AG08395 (cell line): ENCODE data around the gene KRTAP25-1.

Experiments used
- DNase-seq: peaks from one replicate; pipeline ENCODE4 v3.0.0; 2012; ENCODE audit warnings: mixed read lengths, low spot score

KRTAP25-1 gene, protein sequence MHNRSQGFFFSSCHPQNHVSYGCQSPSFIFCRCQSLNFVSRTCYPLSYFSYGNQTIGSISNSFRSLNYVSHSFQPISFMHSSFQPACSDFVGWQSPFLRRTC

DNA sequence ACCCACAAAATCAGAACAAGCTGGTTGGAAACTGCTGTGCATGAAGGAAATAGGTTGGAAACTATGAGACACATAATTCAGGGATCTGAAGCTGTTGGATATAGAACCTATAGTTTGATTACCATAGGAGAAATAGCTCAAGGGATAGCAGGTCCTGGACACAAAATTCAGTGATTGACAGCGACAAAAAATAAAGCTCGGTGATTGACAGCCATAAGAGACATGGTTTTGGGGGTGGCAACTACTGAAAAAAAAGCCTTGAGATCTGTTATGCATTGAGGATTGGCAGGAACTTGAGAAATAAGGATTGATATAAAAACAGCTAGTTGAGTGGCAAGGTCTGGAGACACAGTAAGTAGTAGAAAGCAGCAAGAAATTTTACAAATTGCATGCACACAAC lies at the start of gene KRTAP25-1:
KRTAP25-1 (minus strand) TSS at position 300 of the 400 bp plus-strand sequence; CDS start at position 276, 24 bp downstream.
- DNase-seq, result no peak

DNA sequence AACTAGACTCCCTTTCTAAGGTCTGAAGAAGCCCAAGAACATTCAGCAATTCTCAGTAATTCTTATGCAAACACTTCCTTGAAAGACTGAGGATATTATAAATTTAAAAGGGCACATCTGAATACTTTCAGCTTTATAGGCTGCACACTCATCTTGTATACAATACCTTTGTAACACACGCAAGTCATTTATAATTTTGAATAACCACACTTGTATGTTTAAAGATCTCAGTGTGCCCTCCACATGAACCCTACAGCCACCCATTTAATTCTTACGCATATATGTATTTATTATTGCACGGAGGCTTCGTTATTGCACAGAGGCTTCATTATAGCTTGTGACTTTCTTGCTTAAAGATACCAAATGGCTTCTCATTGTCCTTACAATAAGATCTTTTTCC lies 49.4 kb upstream of the KRTAP25-1 start:
- no peak for DNase-seq

DNA sequence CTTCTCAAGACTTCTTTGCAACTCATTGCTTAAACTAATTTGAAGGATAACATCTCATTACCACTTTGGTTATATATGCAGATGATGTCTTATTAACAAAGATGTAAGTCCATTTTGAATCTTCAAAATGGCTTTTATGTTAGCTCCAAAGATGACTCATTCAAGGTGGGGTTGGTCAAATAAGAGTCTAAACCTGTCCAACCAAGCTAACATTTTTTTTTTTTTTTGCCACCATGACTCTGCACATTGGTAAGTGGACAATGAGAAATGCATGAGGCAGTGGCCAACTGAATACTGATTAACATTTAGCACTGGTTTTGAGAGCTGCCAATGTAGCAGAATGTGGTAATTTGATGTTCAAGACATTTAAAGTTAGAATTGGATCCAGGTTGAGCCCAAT lies 48.5 kb upstream of the KRTAP25-1 start:
- DNase-seq, result no peak

DNA sequence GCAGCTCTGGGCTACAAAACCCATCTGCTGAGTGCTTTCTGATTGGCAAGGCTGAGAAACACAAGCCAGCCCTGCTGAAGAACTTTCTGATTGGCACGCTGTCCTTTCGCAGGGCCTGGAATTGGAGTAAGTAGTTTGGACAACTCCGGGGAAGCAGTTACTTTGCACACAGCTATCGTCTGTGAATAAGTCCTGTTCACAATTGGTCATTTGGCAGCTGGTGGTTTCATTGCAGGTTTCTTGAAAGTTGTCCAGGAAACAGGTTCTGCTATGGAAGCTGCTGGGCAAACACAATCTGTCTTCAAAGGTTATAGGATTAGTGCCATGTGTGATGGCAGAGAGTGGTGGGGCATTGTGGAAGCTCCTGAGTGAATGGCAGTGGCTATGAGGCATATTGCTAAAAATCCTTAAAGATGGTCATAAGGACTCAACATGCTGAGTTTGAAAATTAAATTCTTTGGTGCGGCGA lies 48.0 kb upstream of the KRTAP25-1 start, which contains the start of gene KRTAP27-1:
KRTAP27-1 (minus strand) TSS at position 419 of the 469 bp plus-strand sequence; CDS start at position 393, 26 bp downstream.
- DNase-seq, result no peak

DNA sequence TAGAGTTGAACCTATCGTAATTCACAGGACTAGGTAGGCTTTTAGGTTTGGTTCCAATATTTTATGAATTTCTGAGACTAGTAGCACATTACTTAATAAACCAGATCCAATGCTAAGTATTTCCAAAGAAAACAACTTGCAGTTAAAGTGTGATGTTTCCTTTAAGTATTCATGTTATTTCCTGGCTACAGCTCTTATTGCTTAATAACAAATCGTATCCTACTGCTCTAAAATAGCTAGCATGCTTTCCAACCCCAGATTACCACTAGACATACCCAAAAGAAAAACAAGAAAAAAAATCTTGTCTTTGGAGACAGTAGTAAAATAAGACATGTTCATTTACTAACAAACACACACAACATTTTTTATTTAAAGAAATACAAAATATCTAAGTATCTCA lies 47.3 kb upstream of the KRTAP25-1 start:
- DNase-seq, result no peak

DNA sequence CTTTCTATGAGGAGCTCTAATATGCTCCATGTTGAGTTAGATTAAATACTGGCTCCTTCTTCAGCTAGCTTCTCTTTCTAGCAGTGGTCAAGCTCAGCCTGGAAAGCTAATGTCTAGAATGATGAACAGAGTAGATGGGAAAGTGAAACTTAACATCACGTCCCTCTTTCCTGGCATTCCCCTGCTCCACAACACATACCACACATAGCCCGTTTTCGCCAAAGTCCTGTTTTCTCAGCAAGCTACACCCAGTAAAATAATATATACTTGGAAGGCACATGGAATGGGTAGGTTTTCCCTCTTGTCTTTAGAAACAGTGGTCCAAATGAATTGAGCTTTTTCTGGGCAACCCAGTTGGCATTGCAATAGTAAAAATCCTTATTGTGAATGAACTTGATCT lies 44.4 kb upstream of the KRTAP25-1 start:
- DNase-seq, result no peak

DNA sequence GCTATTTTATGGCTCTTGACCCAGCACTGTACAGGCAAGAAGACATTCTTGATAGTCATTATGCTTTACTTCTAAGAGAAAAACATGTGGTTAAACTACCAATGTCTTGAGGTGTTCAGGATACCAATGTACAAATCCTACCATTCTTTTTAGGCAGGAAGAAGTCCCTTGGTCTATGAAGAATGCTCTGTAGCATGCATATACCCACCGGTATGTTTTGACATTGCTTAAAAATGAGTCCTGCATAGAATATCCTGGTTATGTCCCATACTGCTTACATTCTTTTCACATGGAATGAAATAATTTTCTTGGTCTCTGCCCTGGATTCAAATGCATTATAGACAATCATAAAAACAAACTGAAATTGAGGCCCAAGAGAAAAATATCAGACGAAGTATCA lies 43.4 kb upstream of the KRTAP25-1 start:
- DNase-seq, result no peak

DNA sequence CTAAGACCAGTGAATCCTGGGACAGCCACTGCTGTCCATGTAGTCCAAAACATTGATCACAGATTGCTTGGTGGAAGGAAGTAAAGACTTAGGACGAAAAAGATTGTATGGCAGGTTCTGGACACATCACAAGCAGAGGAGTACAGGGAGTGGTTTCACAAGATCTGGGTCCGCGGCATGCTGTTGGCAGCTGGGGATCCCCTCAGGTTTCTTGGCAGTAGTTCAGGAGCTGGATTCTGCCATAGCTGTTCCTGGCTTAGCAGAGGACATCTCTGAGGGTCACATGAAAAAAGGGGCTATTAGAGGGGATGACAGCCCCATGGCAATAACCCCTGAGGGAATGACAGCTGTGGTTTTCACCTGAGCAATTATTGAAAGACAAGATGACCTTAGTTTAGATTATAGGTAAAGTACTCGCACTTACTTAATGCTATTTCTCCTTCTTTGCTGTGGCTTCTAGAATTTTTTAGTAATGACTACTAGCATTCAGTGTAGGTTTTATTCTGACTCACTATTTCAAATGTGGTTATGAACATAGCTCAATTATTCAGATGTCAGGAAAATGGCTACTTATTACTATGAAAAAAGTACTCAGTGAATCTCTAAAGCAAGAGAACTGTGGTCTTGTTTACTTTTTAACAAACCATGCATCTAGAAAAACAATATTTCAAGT lies 40.0 kb upstream of the KRTAP25-1 start:
- no peak for DNase-seq

DNA sequence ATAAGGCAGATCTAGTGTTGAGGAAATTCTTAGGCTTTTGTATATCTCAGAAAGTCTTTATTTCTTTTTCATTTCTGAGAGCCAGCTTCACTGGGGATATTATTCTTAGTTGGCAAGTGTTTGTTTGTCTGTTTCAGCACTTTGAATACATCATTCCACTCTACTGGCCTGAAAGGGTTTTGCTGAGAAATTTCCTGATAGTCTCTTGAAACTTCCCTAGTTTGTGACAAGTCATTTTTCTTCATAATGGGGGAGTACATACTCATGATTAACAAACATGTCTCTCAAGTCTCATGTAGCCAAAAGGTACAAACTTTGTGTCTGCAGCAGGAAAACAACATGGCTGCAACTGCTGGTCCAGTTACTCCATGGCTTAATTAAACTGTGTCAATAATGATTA lies 37.1 kb upstream of the KRTAP25-1 start:
- DNase-seq, result no peak

DNA sequence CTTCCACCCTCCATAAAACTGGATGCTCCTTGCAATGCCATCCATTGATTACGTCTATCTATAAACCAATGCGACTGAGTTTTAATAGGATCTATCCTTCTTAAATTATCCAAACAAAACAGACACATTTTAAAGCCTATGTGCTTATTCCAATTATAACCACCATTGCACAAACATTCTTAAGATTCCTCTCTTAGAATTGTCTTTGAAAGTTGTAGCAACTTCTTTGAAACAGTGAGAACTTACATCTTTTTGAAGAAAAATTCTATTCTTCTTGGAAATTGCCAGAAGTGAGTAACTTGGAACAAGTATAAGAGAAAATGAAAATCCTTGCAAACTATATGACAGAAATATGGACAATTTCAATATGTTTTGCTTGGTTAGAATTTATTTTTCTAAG lies 30.9 kb upstream of the KRTAP25-1 start, which contains the start of gene KRTAP26-1:
KRTAP26-1 (minus strand) TSS at position 101 of the 400 bp plus-strand sequence. CDS start 280 bp downstream, outside the sequence.
- no peak for DNase-seq

DNA sequence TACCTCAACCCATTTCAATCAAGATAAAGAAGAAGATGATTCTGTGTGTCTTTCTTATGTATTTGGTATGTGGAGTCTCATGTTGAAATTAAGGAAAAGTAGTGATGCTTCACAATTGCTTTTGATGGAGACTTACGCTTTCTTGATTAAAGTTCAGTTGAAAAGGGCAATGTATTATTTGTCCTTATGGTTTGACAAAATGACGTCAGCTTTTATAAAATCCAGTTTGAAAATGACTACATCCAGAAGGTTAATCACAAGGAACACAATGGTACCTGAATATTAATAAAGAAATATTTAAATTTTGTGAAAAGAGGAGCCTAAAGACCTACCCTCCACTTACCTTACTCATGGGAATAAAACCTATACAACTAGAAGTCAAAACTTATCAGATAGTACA lies 26.4 kb upstream of the KRTAP25-1 start:
- no peak for DNase-seq

DNA sequence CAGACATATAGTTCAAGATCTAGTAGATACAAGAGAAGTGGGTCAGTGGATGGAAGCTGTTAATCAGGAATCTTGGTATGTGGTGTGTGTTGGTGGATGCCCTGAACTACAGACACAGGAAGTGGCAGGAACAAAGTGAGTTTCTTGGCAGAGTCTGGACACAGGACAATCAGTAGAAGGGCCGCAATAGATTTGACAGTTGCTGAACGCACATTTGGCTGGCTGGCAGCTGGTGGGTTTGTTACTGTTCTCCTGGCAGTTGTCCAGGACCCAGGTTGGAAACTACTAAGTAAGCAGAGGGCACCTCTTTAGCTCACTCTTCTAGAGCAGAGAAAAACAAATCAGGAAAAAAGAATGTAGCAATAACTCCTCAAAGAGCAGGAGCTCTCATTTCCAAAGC lies 17.6 kb upstream of the KRTAP25-1 start:
- no peak for DNase-seq

DNA sequence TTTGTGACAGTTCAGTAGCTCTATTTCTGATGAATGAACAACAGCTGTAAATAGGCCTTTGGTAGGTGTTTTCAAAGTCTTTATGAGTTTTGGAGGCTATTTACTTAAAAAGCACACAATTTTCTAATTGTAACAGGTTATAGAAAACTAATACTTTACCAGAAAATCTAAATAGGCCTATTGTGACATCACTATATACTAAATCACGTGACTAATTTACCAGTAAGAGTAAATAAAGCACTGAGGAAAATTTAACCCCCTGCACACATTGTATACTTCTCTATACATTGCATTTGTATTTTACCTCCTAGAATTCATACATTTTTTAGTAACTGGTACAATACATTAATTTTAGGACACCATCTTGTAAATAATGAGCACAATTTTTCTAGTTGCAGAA lies 15.8 kb upstream of the KRTAP25-1 start:
- DNase-seq, result no peak

DNA sequence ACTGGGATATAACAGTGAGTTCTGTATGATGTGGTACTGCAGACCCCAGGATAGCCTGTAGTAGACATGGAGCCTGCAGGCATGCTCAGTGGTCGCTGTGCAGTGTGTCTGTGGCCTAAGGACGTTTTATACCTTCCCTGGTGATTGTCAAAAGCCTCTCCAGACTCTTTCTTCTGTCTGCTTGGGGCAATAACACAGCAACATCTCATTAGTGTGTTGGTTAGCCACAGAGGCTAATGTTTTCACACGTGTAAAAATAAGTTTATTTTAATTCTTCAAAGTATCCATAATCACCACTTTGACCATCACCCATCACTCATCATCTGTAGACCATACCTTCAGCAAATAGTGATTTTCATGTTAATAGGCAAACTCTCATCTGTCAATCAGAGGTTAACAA lies 6.5 kb downstream of the KRTAP25-1 start, which contains the start of gene KRTAP24-1:
KRTAP24-1 (minus strand) TSS at position 101 of the 400 bp plus-strand sequence; CDS start at position 83, 18 bp downstream.
- DNase-seq, result no peak

DNA sequence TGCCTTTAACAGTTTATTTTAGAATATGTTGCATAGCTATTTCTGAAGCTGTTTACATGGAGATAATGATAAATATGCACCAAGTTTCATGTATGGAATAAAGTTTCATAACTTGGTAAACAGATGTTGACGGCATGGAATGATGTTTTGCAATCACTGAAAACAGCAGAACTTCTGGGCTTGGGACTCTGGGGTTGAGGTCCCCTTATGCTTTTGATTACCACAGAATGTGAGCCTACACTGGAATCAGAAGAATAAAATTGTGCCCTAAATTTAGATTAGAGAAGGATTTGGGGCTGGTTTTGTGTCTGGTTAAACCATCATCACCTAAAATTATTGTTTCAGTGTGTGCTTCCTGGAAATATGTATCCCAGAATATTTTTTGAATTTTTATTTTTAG lies 17.7 kb downstream of the KRTAP25-1 start:
- DNase-seq, result no peak

DNA sequence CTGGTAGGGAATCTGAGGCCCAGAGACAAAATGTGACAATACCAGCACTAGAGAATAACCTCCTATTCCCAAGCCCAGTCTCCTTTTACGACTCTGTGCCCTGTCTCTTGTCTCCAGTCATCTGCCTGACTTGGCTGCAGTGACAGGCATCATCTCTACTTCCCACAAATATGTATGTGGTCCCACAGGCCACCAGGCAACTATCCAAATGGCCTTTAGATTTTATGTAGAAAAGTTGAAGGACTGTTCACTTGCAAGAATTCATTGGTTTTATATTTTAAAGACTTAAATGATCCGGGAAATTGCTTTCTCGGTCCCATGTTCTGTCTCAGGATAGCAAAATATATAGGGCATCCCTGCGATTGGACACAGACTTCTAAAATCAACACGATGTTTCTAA lies 18.2 kb downstream of the KRTAP25-1 start:
- DNase-seq, result no peak

DNA sequence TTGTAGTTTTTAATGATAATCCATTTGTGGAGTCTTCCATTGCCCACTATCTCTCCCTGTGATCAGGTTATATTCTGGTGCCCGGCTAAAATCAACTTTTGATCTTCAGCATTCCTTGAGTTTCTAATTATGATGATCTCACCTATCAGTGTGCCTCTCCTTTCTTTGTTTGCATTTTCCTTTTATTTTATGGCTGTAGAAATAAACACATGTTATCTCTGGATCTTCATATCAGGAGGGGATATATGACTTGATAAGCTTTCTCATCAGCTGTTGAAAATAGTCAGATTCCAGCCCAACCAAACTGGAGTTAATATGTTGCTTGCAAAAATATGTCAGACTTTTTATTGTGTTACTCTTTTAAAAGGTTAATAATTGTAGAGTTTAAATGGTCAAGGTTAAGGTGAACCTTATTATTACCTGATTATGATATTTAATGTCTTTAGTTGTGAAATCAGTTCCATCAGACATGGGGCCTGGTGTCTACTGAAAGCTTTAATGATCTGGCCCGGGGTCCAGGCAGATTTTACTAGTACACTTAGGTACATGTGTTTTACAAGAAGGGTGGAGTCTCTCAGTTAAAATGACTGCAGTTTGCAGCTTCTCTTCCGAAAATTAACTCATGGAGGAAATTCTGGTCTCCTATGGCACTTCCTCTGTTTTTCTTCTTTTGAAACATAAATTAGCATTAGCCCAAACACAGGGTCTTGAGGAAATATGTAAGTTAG lies 19.3 kb downstream of the KRTAP25-1 start:
- DNase-seq, result no peak

DNA sequence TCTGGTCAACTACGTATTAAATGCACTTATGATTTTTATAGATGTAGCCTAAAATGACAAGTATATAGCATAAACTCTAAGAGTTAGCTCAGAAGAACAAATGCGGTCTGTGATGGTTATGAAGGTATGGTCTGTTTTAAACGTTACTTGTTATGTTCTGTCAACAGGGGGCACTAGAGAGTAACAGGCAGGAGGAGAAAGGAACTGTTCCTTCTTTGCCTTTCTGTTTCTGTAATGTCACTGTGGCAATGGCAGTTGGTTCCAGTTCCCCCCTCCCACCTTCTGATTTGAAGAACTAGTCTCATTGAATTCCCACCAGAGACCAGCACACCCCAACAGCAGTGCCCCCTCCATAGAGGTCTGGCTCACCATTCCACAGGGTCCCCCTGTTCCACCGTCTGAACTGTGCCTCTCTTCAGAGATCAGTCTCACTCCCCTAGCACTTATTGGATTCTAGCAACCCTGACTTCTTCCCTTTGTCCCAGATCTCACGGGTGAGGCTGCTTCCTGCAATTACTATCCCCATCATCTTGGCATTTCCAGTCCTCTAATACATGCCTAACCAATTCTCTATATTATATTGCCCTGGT lies 20.6 kb downstream of the KRTAP25-1 start:
- DNase-seq, result no peak

DNA sequence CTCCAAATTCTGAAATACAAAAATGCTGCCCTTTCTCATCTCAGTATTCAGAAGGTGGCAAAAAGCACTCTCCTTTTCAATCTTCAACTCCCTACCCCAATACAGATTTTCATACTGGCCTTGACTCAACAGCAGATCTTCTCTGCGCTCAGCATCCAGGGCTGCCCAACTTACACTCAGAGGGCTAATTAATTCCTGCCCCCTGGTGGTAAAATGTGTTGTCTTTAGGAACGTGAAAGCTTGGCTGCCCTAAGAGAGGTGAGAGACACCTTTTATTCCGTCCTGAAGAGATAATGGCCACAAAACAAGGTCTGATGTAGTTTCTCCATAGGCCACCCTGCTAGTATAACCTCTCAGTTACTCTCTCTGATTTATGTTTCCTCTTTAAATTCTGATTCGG lies 31.5 kb downstream of the KRTAP25-1 start:
- peak; percentile 21 for DNase-seq

DNA sequence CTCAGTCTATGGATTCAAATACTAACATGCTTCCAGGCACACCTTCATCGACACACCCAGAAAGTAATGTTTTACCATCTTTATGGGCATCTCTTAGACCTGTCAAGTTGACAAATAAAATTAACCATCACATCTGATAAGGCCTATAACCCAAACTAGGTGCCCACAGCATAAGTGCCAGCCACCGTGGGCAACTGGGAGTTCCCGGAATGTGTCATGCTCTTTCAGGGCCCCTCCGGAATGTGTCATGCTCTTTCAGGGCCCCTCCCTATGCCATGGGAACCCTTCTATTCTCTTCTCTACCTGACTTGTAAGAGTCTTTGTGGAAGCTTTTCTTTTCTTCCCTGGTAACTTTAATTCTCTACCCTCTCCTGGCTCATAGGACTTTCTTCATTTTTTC lies 33.2 kb downstream of the KRTAP25-1 start:
- no peak for DNase-seq

DNA sequence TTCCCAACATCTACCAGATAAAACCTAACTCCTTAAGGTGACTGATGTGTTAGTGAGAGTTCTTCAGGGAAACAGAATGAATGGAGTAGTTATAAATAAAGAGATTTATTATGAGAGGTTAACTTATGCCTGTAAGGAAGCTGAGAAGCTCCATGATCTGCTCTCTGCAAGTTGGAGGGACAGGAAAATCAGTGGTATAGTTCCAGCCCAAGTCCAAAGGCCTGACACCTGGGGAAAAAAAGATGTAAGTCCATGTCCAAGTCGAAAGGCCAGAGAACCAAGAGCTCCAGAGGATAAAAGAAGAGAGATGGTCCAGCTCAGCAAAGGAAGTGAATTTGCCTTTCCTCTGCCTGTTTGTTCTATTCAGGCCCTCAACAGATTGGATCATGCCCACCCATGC lies 33.6 kb downstream of the KRTAP25-1 start:
- no peak for DNase-seq

DNA sequence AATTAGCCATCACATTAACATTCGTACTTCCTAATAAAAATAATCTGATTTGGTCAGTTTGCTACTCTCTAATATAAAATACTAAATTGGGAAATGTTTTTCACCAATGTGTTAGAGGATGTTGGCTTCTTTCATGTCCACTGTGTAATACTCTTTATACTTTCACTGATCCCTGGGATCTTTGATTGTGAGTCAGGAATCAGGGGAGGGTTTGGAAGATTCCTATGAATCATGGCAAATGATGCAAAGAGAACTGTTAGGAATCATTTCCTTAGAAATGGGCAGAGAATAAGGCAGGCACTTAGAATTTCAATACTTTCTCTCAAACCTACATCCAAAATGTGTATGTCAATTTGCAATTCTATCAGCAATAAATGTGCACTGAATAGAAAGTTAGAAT lies 37.5 kb downstream of the KRTAP25-1 start:
- DNase-seq, result no peak

DNA sequence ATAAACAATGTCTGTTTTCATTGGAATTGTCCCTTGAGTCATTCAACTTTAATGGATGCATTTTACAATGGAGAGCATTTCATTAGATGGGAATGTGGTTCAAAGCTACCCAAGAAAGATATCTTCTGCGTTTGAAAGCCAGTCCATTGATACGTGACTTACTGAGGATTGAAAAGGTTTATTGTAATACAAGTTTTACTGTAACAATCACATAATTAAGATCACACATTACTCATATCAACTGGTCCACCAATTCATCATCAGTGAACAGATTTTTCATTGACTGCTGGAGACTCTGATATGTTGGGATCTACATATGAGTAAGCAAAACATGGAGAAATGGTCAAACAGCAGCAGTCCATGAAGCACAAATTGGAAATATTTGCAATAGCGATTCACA lies 39.4 kb downstream of the KRTAP25-1 start:
- DNase-seq, result no peak
